Activated CD4-positive, alpha-beta T cell treated with anti-CD3 and anti-CD28 coated beads for 4 hours (primary cell): Measurements from ENCODE around the gene SNORC.
"Not testable (repeated sequence)": the region's sequence is repeated elsewhere in the genome, so short reads cannot be mapped to it uniquely, and the experiment has no call there.

Source experiments
- DNase-seq, 2 donors: peaks; one replicate each; pipeline ENCODE4 v3.0.0-alpha.2; 2020

The SNORC gene

GRCh38 chr2:232897598-232898408, 27.7 kb downstream of the SNORC start:
- no peak for DNase-seq

GRCh38 chr2:232898592-232899543, 28.8 kb downstream of the SNORC start:
- DNase-seq = no peak

GRCh38 chr2:232900811-232901735, 31.0 kb downstream of the SNORC start:
- no peak for DNase-seq

- DNase-seq = no peak
Measured at GRCh38 chr2:232901736-232902578, 31.9 kb downstream of the SNORC start.

GRCh38 chr2:232903989-232904388, 33.9 kb downstream of the SNORC start:
- no peak for DNase-seq

- DNase-seq = not testable (repeated sequence)
Measured at GRCh38 chr2:232906867-232907717, 37.0 kb downstream of the SNORC start.

- not testable (repeated sequence) for DNase-seq
Measured at GRCh38 chr2:232907718-232908085, 37.6 kb downstream of the SNORC start.

DNA sequence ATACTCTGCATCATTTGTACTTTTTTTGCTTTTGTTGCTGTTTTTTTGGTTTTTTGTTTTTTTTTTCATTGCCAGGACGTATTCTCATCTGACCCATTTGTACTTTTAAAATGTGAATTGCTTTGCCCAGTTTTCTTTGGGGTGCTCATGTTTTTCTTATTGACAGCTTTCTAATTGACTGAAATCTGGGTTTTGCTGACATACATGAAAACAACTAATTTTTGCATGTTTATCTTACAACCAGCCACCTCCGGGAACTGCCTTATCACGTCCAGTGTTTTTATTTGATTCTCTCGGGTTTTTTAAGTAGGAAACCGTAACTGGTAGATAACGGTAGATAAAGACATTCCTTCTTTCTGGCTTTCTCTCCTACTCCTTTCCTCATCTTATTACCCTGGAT, 38.6 kb downstream of the SNORC start:
- DNase-seq = no peak

GRCh38 chr2:232910376-232910775, 40.3 kb downstream of the SNORC start:
- DNase-seq = no peak

DNA sequence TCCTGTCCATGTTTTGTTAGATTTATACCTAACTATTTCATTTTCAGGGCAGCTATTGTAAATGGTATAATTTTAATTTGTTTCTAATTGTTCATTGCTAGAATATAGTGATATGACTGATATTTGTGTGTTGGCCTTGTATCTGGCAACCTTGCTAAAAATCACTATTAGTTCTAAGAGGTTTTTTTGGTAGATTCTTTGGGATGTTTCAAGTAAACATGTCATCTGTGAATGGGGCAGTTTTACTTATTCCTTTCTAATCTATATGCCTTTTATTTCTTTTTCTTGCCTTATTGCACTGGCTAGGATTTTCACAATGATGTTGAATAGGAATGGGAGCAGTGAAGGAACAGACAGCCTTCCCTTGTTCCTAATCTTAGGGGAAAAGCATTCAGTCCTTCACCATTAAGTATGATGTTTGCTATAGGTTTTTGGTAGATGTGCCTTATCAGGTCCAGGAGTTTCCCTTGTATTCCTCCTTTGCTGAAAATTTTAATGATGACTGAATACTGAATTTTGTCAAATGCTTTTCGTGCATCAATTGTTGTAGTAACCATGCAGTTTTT, 41.7 kb downstream of the SNORC start:
- no peak for DNase-seq

DNA sequence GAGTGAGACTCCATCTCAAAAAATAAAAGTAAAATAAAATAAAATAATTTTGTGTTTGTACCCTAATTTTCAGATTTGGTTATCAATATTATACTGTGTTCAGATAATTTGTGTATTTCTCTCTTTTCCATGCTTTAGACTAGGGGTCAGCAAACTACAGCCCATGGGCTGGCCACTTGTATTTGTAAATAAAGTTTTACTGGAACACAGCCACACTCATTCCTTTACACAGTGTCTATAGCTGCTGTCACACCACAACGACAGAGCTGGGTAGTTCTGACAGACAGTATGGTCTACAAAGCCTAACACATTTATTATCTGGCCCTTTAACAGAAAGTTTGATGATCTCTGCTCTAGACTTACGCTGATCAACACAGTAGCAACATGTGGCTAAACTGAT, 43.8 kb downstream of the SNORC start:
- no peak for DNase-seq

- no peak for DNase-seq
Measured at GRCh38 chr2:232919141-232919540, 49.1 kb downstream of the SNORC start.

DNA sequence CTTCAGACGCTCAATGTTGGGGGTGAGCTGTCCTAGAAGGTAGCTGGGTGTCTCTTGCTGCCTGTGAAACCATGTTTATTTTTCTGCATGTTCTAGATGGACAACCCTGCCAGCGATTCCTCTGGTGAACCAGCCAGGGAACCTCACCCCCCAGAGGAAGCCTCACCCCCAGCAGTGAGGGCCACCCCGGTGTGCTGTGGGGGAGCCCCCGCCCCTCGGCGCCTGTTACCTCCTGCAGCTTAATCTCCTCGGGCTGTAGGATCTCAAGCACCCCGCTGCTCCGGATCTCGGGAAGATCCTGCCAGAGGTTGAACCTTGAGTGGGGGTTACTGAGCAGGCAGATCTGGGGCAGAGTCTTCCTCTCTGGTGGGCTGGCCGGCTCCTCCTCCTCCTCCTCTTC, 50.0 kb downstream of the SNORC start:
- DNase-seq = no peak

- DNase-seq = no peak
Measured at GRCh38 chr2:232920760-232921159, 50.7 kb downstream of the SNORC start.

- no peak for DNase-seq
Measured at GRCh38 chr2:232924433-232924832, 54.4 kb downstream of the SNORC start.

GRCh38 chr2:232925153-232925820, 55.2 kb downstream of the SNORC start:
- DNase-seq = no peak

DNA sequence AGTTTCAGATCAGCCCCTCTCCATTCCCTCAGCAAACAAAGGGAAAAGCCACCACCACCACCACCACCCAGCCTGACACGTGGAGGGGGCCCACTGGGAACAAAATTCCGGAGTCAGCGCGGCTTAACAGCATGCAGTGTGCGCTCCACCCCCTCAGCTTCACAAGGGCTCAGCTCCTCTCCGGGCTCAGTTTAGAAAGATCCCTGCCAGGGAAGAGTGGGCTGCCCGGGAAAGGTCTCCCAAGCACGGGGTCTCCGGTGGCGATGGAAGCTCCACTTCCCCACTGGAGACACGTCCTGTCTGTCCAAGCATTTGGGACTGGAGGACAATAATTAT, 55.7 kb downstream of the SNORC start:
- DNase-seq = no peak

DNA sequence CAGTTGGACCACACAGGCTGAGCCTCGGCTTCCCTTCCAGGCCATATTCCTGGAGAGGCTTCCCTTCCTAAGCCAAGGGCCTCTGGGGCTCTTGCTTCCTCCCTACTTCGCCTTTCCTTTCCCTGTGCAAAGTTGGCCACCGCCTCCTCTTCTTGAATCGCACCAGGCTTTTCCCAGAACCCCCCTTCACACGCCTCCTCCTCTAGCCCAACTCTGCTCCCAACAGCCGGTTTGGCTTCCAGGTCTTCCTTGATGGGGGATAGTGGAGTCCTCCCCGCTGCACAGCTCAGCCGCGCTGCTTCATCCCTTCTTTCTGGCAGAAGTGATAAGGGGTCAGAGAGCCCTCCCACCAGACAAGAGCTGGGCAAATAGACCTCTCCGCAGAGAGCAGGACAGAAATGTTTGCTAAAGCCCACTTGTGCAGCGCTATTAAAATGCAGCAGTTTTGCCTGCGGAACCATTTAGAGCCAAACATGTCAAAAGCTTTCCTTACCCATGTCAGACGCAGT, 56.4 kb downstream of the SNORC start:
- no peak for DNase-seq

- no peak for DNase-seq
Measured at GRCh38 chr2:232927032-232927792, 57.1 kb downstream of the SNORC start.
